NCI-H1048 (cell line): ENCODE results near the gene MAP3K8.
"Not testable (repeated sequence)": the region's sequence is repeated elsewhere in the genome, so short reads cannot be mapped to it uniquely, and the experiment has no call there.

Source experiments
- DNase-seq: peaks from one replicate; lab custom pipeline; 2025; lab: John Stamatoyannopoulos, UW

MAP3K8 gene

GRCh38 chr10:30422981-30423654, 10.9 kb upstream of the MAP3K8 start:
- no peak for DNase-seq

GRCh38 chr10:30423655-30424275, 10.2 kb upstream of the MAP3K8 start:
- DNase-seq = not testable (repeated sequence)

DNA sequence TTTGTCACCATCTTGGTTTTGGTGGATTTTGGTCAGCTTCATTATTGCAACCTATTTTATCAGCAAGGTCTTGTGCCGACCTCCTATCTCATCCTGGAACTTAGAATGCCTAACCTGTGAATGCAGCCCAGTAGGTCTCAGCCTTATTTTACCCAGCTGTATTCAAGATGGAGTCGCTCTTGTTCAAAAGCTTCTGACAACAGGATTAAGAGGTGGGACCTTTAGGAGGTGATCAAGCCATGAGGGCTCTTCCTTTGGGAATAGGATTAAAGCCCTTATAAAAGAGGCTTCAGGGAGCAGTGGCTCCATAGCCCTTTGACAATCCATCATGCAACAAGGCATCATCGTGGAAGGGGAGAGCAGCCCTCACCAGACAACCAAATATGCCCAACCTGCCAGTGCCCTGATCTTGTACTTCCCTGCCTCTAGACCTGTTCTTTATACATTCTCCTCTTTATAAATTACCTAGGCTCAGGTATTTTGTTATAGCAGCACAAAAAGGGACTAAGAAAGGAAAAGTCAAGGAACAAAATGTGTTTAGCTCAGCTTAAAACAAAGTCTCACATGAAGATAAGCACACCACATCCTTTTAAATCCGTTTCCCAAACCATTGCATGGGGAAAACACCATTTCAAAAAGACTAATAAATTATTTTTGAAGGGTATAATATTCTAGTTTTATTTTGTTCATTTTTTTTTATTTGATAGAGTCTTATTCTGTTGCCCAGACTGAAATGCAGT, 8.5 kb upstream of the MAP3K8 start:
- DNase-seq = no peak

- no peak for DNase-seq
Observed at GRCh38 chr10:30430544-30431298, 3.3 kb upstream of the MAP3K8 start.

DNA sequence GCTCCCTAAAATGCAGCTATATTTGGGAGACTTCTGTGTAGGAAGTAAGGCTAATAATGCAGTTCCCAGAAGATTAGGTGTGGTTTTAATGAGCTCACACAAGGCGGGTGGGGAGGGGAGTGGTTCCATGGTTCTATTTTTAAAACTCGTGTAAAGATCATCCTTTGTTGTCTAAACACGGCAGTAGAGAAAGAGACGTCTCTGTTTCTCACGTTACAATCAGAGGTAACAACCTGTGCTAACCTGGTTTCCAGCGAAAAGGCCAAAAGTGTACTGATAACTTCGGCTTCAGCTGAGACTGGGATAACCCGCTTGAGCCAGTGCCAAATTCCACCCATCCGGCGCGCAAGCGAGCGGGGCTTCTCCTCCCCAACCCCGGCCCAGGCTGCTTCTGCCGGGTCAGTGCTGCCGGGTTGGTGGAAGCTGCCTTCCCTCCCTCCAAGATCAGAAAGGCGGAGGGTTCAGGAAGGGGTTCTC, 2.5 kb upstream of the MAP3K8 start:
- no peak for DNase-seq

DNA sequence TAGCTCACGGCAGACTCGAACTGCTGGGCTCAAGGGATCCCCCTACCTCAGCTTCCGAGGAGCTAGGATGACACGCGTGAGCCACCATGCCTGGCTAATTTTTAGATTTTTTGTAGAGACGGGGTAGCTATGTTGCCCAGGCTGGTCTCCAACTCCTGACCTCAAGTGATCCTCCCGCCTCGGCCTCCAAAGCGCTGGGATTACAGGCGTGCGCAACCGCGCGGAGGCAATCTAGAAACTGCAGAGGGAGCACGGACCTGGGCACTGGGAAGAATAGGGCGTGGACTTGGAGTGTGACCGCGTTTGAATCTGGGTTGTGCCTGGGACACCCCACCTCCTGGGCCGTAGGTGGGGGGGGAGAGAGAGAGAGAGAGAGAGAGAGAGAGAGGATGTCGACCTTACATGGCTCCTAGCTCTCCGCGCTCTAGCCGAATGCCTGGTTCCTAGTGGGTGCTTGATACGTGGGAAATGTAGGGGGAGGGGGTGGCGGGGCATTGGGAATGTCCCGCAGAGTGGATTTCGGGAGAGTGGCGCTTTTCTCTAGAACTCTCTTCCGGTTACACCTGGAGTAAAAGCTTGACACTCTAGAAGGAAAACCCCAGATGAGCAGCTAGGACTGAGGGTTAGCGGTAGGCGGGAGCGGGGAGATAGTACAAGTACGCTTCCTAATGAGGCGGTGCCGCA, 1.2 kb upstream of the MAP3K8 start:
- DNase-seq = no peak

DNA sequence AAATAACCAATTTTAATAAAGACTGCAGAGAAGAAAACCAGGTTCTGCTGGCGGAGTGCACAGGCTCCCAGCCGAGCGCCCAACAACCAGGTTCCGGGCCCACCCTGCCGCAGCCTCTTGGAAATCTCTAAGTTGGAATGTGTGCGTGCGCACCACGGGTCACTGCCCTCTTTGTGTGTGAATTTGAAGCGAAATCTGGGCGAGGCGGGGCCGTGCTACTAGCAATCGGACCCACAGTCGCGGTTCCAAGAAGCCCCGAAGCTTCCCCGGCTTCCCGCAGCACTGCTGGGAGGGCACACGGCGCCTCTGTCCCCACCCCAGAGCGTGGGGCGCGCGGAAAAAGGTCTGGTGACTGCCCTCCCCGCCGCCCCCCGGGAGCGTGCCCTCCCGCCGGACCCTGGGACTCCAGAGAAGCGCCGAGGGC, 666 bp upstream of the MAP3K8 start:
- no peak for DNase-seq

DNA sequence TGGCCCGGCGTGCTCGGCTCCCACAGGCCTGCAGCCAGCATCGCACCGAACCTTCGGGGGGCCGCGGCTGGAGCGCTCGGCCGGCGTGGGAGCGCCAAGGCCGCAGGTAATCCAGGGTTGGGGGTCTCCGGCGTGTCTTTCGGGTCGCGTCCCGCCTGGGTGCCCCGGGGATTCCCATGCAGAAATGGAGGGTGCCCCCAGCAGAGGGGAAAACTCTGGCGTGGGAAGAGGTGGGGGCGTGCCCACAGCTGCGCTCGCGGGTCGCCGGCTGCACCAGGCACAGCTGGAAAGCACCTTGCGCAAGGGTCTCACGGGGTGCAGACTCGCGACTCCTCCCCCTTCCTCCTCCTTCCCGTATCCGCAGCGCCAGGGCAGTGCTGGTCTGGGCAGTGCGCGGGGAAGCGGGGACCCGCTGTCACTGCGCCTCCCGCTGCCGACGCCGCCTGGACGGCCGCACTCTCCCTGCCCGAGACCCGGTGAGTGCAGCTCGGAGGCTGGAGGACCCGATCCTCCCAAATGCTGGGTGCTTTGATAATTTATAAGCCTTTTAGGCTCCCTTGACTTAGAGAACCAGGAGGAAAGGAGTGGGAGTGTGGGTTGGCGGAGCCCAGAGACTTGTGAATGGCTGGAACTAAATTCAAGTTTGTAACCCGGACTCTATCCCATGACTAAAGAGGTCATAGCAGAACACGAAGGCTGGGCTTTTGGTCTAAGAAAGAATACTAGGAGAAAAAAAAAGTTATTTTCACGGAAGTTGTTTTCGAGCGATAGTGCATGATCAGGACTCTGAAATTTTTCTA, 489 bp downstream of the MAP3K8 start:
- no peak for DNase-seq

GRCh38 chr10:30435073-30435422, 1.1 kb downstream of the MAP3K8 start:
- no peak for DNase-seq

DNA sequence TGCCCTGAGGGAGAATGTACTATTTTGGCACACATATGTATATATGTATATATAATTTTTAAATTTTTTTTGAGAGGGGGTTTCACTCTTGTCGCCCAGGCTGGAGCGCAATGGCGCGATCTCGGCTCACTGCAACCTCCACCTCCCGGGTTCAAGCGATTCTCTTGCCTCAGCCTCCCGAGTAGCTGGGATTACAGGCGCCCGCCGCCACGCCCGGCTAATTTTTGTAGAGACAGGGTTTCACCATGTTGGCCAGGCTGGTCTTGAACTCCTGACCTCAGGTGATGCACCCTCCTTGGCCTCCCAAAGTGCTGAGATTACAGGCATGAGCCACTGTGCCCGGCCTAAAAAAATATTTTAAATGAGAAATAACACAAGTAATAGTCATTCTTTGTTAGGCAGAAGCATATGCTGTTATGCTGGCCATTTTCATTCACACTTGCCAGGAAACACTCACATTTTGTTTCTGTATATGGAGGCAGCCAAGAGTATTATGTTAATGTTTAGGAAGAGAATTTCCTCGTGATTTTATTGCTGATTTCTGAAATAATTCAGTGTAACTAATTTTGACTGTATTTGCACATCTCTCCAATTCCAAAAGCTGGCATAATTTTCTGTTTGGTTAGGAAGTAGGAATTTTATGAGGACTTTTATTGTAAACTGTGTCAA, 1.6 kb downstream of the MAP3K8 start:
- DNase-seq = not testable (repeated sequence)

DNA sequence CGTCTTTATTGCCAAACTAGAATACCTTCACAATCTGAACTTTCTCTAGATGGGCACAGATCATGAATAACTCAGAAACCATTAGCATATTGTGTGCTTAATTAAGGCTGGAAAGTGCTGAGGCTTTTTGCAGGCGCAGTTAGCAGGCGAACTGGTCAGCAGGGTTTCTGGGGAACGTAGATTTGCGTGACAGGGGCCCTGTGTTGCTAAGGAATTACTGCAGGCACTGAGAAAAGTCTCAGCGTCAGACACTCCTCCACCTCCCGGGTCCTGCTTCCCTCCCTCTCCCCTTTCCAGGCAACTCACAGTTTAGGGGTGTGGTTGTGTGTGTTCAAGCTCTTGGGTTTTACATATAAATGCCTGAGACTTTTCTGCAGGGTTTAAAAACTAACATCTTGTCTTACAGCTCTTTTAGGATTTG, 2.2 kb downstream of the MAP3K8 start:
- DNase-seq = no peak

GRCh38 chr10:30436671-30437030, 2.7 kb downstream of the MAP3K8 start:
- DNase-seq = no peak

- DNase-seq = no peak
Observed at GRCh38 chr10:30437031-30437841, 3.3 kb downstream of the MAP3K8 start.

DNA sequence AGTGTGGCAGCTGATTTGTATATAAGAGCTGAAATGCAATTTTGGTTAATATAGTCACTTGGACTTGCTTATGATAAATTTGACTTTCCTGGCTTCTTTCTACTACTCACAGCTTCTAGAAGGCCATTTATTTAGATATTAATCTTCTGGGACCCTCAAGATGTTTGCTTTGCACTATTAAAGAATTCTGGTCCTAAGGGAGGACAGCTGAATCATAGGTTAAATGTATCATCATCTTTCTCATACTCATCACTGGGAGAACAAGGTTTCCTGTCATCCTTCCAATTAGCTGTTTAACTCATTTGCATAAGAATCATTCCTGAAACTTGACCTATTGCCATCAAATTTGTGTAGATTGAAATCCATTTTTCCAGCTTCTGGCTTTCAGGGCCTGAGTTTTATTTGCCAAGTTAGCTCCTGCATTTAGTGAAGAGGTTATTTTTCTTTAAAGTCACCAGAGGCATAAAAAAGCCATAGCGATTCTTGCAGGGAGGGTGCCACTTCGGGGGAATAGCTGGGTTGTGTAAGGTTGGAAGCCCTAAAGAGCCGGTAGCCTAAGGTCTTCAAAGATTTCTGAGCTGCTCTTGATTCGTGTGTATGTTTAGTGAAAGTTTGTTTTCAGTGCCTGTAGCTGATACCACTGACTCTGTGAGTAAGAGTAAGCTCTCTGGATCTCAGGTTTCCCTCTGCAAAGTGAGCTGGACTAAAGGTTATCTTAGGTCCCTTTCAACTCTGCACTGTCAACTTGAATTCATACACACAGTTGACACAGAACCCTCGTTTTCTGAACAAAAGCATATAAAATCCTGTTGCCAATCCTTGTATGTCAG, 4.3 kb downstream of the MAP3K8 start:
- no peak for DNase-seq

DNA sequence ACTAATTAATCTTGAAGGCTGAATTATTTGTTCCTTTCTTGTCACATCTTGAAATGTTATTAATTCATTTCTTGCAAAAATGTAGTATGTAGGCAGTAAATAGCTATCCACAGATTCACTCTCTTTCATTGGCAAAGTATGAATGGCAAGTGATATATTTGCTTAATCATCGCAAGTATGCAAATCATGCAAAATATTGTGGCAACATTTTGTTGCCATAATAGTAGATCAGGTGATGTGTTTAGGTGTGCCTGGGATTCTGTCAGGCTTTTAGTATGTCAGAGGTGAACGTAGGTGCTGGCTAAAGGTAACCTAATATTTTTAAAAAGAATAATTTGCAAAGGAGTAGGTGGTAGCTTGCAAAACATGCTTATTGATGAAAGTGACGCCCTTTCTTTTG, 5.9 kb downstream of the MAP3K8 start:
- peak; percentile 35 for DNase-seq

DNA sequence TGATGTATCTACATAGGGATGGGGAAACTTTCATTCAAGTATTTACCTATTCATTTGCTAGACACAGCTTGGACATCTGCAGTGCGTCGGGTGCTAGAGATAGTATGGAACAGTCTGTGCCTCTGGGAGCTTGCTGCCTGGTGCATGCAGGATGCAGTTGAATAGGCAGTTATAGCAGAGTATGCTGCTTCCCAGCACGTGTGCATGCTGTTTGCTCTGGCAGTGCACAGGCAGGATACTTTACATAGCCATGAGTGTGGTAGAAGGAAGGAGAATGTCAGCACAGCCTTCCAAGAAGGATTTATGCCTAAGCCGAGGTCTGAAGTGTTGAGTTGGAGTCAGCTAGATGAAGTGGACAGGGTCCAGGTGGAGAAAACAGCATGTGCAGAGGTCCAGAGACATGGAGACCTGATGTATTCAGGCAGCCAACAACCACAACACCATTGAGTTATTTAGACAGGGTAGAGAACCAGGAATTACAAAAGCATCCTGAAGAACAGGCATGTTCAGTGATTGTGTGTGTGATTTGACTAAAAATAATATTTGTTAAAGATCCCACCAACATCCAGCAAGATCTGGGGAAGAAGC, 8.1 kb downstream of the MAP3K8 start:
- no peak for DNase-seq

GRCh38 chr10:30443049-30443448, 9.1 kb downstream of the MAP3K8 start:
- DNase-seq = no peak

DNA sequence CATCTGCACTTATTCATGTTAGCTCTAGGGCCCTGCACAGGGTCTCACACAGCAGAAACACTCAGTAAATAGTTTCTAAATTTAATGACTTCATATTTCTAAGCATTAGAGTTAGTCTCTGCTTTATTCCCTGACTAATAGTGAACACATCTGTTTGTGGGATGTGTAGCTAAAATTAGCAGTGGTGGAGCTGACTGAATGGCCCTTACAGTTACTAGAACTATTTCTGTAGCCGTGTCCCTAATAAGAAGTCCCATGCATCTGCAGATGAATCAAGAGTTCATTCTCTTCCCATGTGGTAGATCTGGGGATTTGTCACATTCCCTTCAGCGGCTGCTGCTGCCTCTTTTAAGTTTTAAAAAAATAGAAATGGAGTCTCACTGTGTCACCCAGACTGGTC, 11.7 kb downstream of the MAP3K8 start:
- DNase-seq = no peak
